Progenitor cell of endocrine pancreas (in vitro differentiated cells): Measurements from ENCODE around the gene PLEKHM3. TPM values are rescaled to one million over a fixed set of nuclear protein-coding genes. Genes with fewer than 3 reads are reported as not detected.
A peak's percentile ranks its signal among the peaks of the same experiment; 100 is the strongest.
"Not testable (repeated sequence)": the region's sequence is repeated elsewhere in the genome, so short reads cannot be mapped to it uniquely, and the experiment has no call there.

Experiments
- DNase-seq: peaks from one replicate; pipeline ENCODE4 v3.0.0; 2021; ENCODE audit warnings: low spot score; ENCODE audit not compliant: unreplicated experiment
- H3K27ac Mint-ChIP-seq: 2 replicates; pipeline ENCODE4 v1.8.0; 2021; ENCODE audit warnings: mild to moderate bottlenecking, moderate library complexity, mixed read lengths
- H3K27me3 Mint-ChIP-seq: 2 replicates; pipeline ENCODE4 v1.8.0; 2021; ENCODE audit warnings: mixed read lengths
- H3K36me3 Mint-ChIP-seq: 2 replicates; pipeline ENCODE4 v1.8.0; 2022; ENCODE audit warnings: mixed read lengths; ENCODE audit not compliant: insufficient read depth
- H3K4me1 Mint-ChIP-seq: 2 replicates; pipeline ENCODE4 v1.8.0; 2021; ENCODE audit warnings: low read depth, mixed read lengths
- H3K4me3 Mint-ChIP-seq: 2 replicates; pipeline ENCODE4 v1.8.0; 2021; ENCODE audit warnings: low read depth, mild to moderate bottlenecking, moderate library complexity, mixed read lengths
- H3K9me3 Mint-ChIP-seq: 2 replicates; pipeline ENCODE4 v1.8.0; 2021; ENCODE audit warnings: low read depth, mixed read lengths
- CTCF ChIP-seq: fragments of 200-600 bp; sonication (generic); IDR thresholded peaks from one replicate; pipeline ENCODE4 v1.5.0; 2021; ENCODE audit warnings: antibody characterized with exemption, mild to moderate bottlenecking; ENCODE audit not compliant: unreplicated experiment
- total RNA-seq: library from RNA; stranded (reverse); gene quantifications from 2 replicates; pipeline ENCODE4 v1.2.1, GENCODE V29; 2021

PLEKHM3 gene
- total RNA-seq, 1 donor from 2014 or later, result 19.2 TPM

- H3K27me3 Mint-ChIP-seq, result no peaks in the 10 kb centered on the region
- DNase-seq, result no peak
- H3K9me3 Mint-ChIP-seq, result no peaks in the 10 kb centered on the region
- peak overlapping the region; percentile 80 for H3K27ac Mint-ChIP-seq
- H3K4me1 Mint-ChIP-seq, result peaks cover 46% of the 10 kb centered on the region
- no peak overlapping the region for H3K4me3 Mint-ChIP-seq
- no peaks in the 10 kb centered on the region for H3K36me3 Mint-ChIP-seq
- TF ChIP-seq CTCF, result no peak
Measured at GRCh38 chr2:207812058-207812725, 213.1 kb downstream of the PLEKHM3 start.

GRCh38 chr2:207811658-207812057 lies 213.7 kb downstream of the PLEKHM3 start:
- not testable (repeated sequence) for DNase-seq, H3K36me3 Mint-ChIP-seq, H3K9me3 Mint-ChIP-seq, H3K27me3 Mint-ChIP-seq, H3K4me3 Mint-ChIP-seq
- Mint-ChIP-seq H3K4me1 (peaks cover 41% of the 10 kb centered on the region), H3K27ac (peak overlapping the region; percentile 80)

GRCh38 chr2:207810200-207810788 lies 215.0 kb downstream of the PLEKHM3 start:
- H3K4me3 Mint-ChIP-seq, result no peak overlapping the region
- H3K27ac Mint-ChIP-seq, result peak overlapping the region; percentile 89
- H3K9me3 Mint-ChIP-seq, result no peaks in the 10 kb centered on the region

GRCh38 chr2:207808119-207808518 lies 217.2 kb downstream of the PLEKHM3 start:
- no peaks in the 10 kb centered on the region for H3K27me3 Mint-ChIP-seq
- H3K4me3 Mint-ChIP-seq, result no peak overlapping the region

More at GRCh38 chr2:207810200-207810788, 215.0 kb downstream of the PLEKHM3 start:
- DNase-seq, result no peak
- Mint-ChIP-seq H3K4me1 (peaks cover 41% of the 10 kb centered on the region), H3K27me3 (no peaks in the 10 kb centered on the region), H3K36me3 (no peaks in the 10 kb centered on the region)
- no peak for TF ChIP-seq CTCF

GRCh38 chr2:207807516-207807915 lies 217.8 kb downstream of the PLEKHM3 start:
- no peak for DNase-seq
- Mint-ChIP-seq H3K36me3 (no peaks in the 10 kb centered on the region), H3K9me3 (no peaks in the 10 kb centered on the region), H3K4me3 (no peak overlapping the region), H3K27ac (peak overlapping the region; percentile 71), H3K27me3 (no peaks in the 10 kb centered on the region), H3K4me1 (peaks cover 35% of the 10 kb centered on the region)
- no peak for TF ChIP-seq CTCF

More at GRCh38 chr2:207808119-207808518, 217.2 kb downstream of the PLEKHM3 start:
- H3K36me3 Mint-ChIP-seq, result no peaks in the 10 kb centered on the region
- no peaks in the 10 kb centered on the region for H3K9me3 Mint-ChIP-seq
- peaks cover 37% of the 10 kb centered on the region for H3K4me1 Mint-ChIP-seq
- H3K27ac Mint-ChIP-seq, result no peak overlapping the region
- no peak for TF ChIP-seq CTCF
- no peak for DNase-seq
